Measurements from ENCODE around the gene DENND4B. TPM values are rescaled to one million over a fixed set of nuclear protein-coding genes. Genes with fewer than 3 reads are reported as not detected.
A peak's percentile ranks its signal among the peaks of the same experiment; 100 is the strongest.

DENND4B gene
- total and polyA plus RNA-seq, 4 donors, result 9.7 to 27.2 (median 11.6) TPM

GRCh38 chr1:153990468-153991150, 44.1 kb upstream of the DENND4B start, which contains the start of gene RPS27:
Gene RPS27 (plus strand): TSS chr1:153990762. CDS start chr1:153990797, 35 bp downstream.
- TF ChIP-seq GABPA (IDR thresholded peaks at IDR 0.05 in 1 of 2, conservative IDR thresholded peaks at IDR 0.05 in 1 of 2) (peak; percentile 87 to 97), RXRA (IDR thresholded peaks at IDR 0.05) (peak; percentile 58 to 72), EGR1 (IDR thresholded peaks at IDR 0.05; ENCODE audit: low read depth in 2 of 2) (no peak), NR2F2 (IDR thresholded peaks at IDR 0.05) (peak; percentile 70), YY1 (IDR thresholded peaks at IDR 0.05) (peak; percentile 100), HNF4A (conservative IDR thresholded peaks at IDR 0.05) (peak; percentile 23 to 25), TAF1 (conservative IDR thresholded peaks at IDR 0.05) (peak; percentile 100), RAD21 (IDR thresholded peaks at IDR 0.05) (peak; percentile 4 to 52), HNF4G (IDR thresholded peaks at IDR 0.05) (no peak), JUND (IDR thresholded peaks at IDR 0.05) (peak; percentile 86 to 94), FOXA1 (IDR thresholded peaks at IDR 0.05) (no peak), SP1 (IDR thresholded peaks at IDR 0.05) (peak; percentile 83), ATF3 (IDR thresholded peaks at IDR 0.05) (peak; percentile 91), MAX (IDR thresholded peaks at IDR 0.05) (peak; percentile 47), ZBTB33 (IDR thresholded peaks at IDR 0.05) (peak; percentile 77), FOXA2 (IDR thresholded peaks at IDR 0.05) (peak; percentile 44), REST (IDR thresholded peaks at IDR 0.05) (peak; percentile 95), CTCF (IDR thresholded peaks at IDR 0.05; ENCODE audit: low read depth, low read length, missing input control) (no peak)
- Histone ChIP-seq H3K27ac (ENCODE audit: low read depth in 1 of 2, low read length in 2 of 2) (peak within 1 kb of the TSS; percentile 79 to 88), H3K36me3 (ENCODE audit: control insufficient read depth in 4 of 4, insufficient read depth in 3 of 4, low read depth in 1 of 4, low read length in 3 of 4) (peaks cover 2 to 25% (median 18%) of the 10 kb centered on the region in 4 donors), H3K27me3 (ENCODE audit: control insufficient read depth in 4 of 4, insufficient read depth in 4 of 4, low read length in 3 of 4) (no peaks in the 10 kb centered on the region), H3K9ac (ENCODE audit: low read depth in 1 of 2, low read length in 2 of 2) (peak within 1 kb of the TSS; percentile 87 to 95), H3K9me3 (ENCODE audit: control insufficient read depth in 4 of 4, low read length in 3 of 4) (no peaks in the 10 kb centered on the region), H3K4me3 (ENCODE audit: low read depth in 1 of 3, low read length in 3 of 3) (peak within 1 kb of the TSS; percentile 58 to 100 (median 88)), H3K4me1 (ENCODE audit: control insufficient read depth in 4 of 4, insufficient read depth in 4 of 4, low read length in 3 of 4) (peaks cover 2 to 23% (median 20%) of the 10 kb centered on the region in 4 donors)
- DNase-seq (ENCODE audit: low spot score), result peak; percentile 90
- under 1% methylated on average over 36 of the region's 36 CpGs for WGBS
